NCI-H510A (cell line): Measurements from ENCODE around the gene AHNAK.
A peak's percentile ranks its signal among the peaks of the same experiment; 100 is the strongest.
"Not testable (repeated sequence)": the region's sequence is repeated elsewhere in the genome, so short reads cannot be mapped to it uniquely, and the experiment has no call there.

Experiments used
- DNase-seq: peaks from one replicate; lab custom pipeline; 2025; lab: John Stamatoyannopoulos, UW

AHNAK gene

GRCh38 chr11:62461740-62462507 is 84.7 kb downstream of the AHNAK start:
- no peak for DNase-seq

- DNase-seq = no peak
Observed at GRCh38 chr11:62459080-62459479, 87.5 kb downstream of the AHNAK start.

- DNase-seq = no peak
Observed at GRCh38 chr11:62458212-62459002, 88.2 kb downstream of the AHNAK start.

- no peak for DNase-seq
Observed at GRCh38 chr11:62457478-62457877, 89.1 kb downstream of the AHNAK start.

- DNase-seq = peak; percentile 71
Observed at GRCh38 chr11:62456630-62457029, 90.0 kb downstream of the AHNAK start.

- no peak for DNase-seq
Observed at GRCh38 chr11:62452839-62453468, 93.7 kb downstream of the AHNAK start.

GRCh38 chr11:62452261-62452660 is 94.3 kb downstream of the AHNAK start:
- DNase-seq = no peak

GRCh38 chr11:62451241-62451621 is 95.4 kb downstream of the AHNAK start:
- no peak for DNase-seq

GRCh38 chr11:62450543-62451240 is 95.9 kb downstream of the AHNAK start:
- no peak for DNase-seq

GRCh38 chr11:62449912-62450311 is 96.7 kb downstream of the AHNAK start:
- DNase-seq = not testable (repeated sequence)

- no peak for DNase-seq
Observed at GRCh38 chr11:62449451-62449851, 97.2 kb downstream of the AHNAK start.

GRCh38 chr11:62446091-62446490 is 100.5 kb downstream of the AHNAK start:
- DNase-seq = no peak

- DNase-seq = no peak
Observed at GRCh38 chr11:62445314-62445740, 101.3 kb downstream of the AHNAK start.

- no peak for DNase-seq
Observed at GRCh38 chr11:62444835-62445234, 101.8 kb downstream of the AHNAK start.

- DNase-seq = no peak
Observed at GRCh38 chr11:62444236-62444833, 102.3 kb downstream of the AHNAK start.

GRCh38 chr11:62443390-62444235 is 103.0 kb downstream of the AHNAK start:
- DNase-seq = no peak

GRCh38 chr11:62439785-62440602 is 106.6 kb downstream of the AHNAK start:
- DNase-seq = no peak

GRCh38 chr11:62438641-62439040 is 108.0 kb downstream of the AHNAK start:
- DNase-seq = no peak

- DNase-seq = no peak
Observed at GRCh38 chr11:62437616-62438015, 109.0 kb downstream of the AHNAK start.
